T47D (cell line): ENCODE results near the gene ZNF213.

Source experiments
- DNase-seq, 2 experiments: peaks; one replicate each; pipeline versions ENCODE4 v3.0.0 to v3.0.0-alpha.2; 2011 to 2012; ENCODE audit warnings: low read depth in 1 of 2, low spot score in 1 of 2
- JUND ChIP-seq: IDR thresholded peaks from 2 replicates; pipeline ENCODE4 v1.6.1; 2012; ENCODE audit warnings: low read depth
- in situ Hi-C: cut with HindIII; loops from 2 replicates; pipeline ENCODE4 v1.10.0; 2016; ENCODE audit warnings: low sequenced_read_pairs, low pct_unique_long_range_greater_than_20kb

Gene ZNF213

GRCh38 chr16:3112058-3112880, 22.6 kb upstream of the ZNF213 start, which contains the start of gene ZNF205:
Gene ZNF205 (plus strand): TSS chr16:3112586. CDS start chr16:3113431, 845 bp downstream.
- DNase-seq, result peak; percentile 92 to 93
- in situ Hi-C loops, result no loop called here

GRCh38 chr16:3112881-3113574, 21.8 kb upstream of the ZNF213 start:
- no peak for DNase-seq
- TF ChIP-seq JUND, result no peak
- in situ Hi-C loops, result no loop called here

More at GRCh38 chr16:3112058-3112880, 22.6 kb upstream of the ZNF213 start, which contains the start of gene ZNF205:
- no peak for TF ChIP-seq JUND

- no peak for DNase-seq
- no peak for TF ChIP-seq JUND
- in situ Hi-C loops, result no loop called here
Observed at GRCh38 chr16:3113765-3114479, 20.9 kb upstream of the ZNF213 start.

GRCh38 chr16:3115003-3115402, 19.8 kb upstream of the ZNF213 start:
- TF ChIP-seq JUND, result no peak
- DNase-seq, result no peak
- in situ Hi-C loops, result no loop called here

GRCh38 chr16:3115561-3115960, 19.3 kb upstream of the ZNF213 start:
- no peak for TF ChIP-seq JUND
- in situ Hi-C loops, result no loop called here

GRCh38 chr16:3118204-3118790, 16.5 kb upstream of the ZNF213 start:
- no peak for DNase-seq
- TF ChIP-seq JUND, result no peak
- in situ Hi-C loops, result no loop called here

More at GRCh38 chr16:3115561-3115960, 19.3 kb upstream of the ZNF213 start:
- DNase-seq, result no peak

GRCh38 chr16:3118846-3119245, 16.0 kb upstream of the ZNF213 start:
- TF ChIP-seq JUND, result no peak
- no peak for DNase-seq
- in situ Hi-C loops, result no loop called here

- no peak for DNase-seq
- TF ChIP-seq JUND, result no peak
- in situ Hi-C loops, result no loop called here
Observed at GRCh38 chr16:3119286-3119685, 15.5 kb upstream of the ZNF213 start.

GRCh38 chr16:3119701-3120408, 15.0 kb upstream of the ZNF213 start:
- no peak for TF ChIP-seq JUND
- DNase-seq, result no peak
- in situ Hi-C loops, result no loop called here

- TF ChIP-seq JUND, result no peak
- DNase-seq, result no peak
Observed at GRCh38 chr16:3120435-3120834, 14.4 kb upstream of the ZNF213 start.

GRCh38 chr16:3121851-3122467, 12.9 kb upstream of the ZNF213 start:
- TF ChIP-seq JUND, result no peak

More at GRCh38 chr16:3120435-3120834, 14.4 kb upstream of the ZNF213 start:
- in situ Hi-C loops, result no loop called here

More at GRCh38 chr16:3121851-3122467, 12.9 kb upstream of the ZNF213 start:
- no peak for DNase-seq
- in situ Hi-C loops, result no loop called here
